Embryonic facial prominence (tissue), 1 donor: ENCODE results near the gene MCRIP2.

ENCODE experiments used
- DNase-seq: peaks from one replicate; pipeline ENCODE4 v3.0.0-alpha.2; 2016; ENCODE audit errors: extremely low spot score

The MCRIP2 gene

DNA sequence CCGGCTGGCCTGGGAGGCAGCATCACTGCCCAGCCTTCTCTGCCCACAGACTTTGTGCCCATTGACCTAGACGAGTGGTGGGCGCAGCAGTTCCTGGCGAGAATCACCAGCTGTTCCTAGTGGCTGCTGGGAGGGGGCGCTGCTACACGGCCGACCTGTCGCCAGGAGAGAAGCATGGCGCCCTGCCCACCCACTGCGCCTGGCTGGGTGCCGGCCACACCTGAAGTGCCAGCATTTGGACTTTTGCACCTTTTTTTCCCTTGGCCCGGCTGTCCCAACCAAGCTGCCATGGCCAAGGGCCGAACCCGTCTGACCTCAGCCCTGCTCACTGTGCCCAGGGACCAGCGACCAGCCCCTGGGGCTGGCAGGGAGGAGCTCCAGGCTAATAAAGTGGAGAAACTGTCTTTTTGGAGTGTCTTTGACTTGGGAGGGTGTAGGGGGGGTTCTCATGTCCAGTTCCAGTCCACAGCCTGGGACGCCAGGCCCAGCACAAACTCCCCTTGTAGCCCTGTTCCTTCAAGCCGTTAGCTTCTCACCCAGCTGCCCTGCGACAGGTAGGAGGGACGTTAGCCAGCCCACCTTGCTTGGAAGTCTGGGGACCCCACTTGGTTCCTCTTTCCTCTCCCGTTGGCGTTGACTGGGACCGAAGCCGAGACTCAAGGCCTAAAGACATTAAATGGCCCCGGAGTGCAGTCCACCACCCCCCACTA is 6.6 kb downstream of the MCRIP2 start:
- DNase-seq = no peak

DNA sequence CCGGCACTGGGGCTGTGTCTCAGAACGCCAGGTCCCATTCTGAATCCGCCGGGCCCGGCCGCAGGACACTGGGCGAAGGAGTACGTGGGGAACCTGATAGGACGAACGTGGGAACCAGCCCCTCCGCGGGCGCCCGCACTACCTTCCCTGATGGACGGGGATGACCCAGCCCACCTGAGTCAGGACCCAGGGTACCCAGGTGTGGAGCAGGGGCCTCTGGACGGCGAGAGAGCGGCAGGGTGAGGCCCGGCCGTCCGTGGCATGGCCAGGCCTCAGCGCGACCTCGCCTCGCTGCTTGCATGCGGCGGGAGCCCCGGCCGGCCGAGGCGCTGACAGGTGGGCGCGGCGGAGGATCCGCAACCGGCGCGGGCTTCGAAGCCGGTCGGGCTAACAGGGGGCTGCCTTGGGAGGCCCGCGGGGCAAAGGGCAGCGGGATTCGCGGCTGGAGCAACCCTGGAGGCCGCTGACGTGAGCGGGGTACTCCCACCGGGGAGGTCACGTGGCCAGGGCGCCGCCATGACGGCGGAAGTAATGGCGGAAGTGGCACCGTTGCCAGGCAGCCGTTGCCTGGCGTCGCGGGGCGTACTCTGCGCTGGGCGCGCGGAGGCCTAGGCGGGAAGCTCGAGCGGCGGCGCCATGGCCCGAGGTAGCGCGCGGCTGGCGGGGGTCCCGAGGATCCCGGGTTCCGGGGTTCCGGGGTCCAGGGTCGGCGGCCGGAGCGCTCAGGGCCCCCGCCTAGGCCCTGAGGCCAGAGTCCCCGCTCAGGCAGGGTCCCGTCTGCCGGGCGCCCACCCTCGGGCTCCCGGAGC is 7.4 kb downstream of the MCRIP2 start, which contains the start of gene WDR90:
Gene WDR90 (plus strand): TSS at position 585 of the 809 bp plus-strand sequence. CDS start 52 bp downstream, at position 637.
- DNase-seq = peak; percentile 80

DNA sequence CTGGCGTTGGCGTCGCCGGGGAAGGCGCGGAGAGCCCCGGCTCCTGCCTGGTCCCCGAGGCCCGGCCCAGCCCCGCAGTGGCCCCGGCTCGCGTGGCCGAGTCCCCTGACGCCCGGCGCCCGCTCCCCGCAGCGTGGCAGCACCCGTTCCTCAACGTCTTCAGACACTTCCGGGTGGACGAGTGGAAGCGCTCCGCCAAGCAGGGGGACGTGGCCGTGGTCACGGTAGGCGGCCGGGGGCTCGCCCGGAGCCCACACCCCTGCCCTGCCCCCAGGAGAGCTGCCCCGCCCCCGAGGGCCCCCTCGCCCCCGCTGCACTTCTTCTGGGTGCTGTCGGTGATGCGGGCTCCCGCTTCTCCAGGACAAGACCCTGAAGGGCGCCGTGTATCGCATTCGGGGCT is 8.0 kb downstream of the MCRIP2 start:
- DNase-seq = no peak

DNA sequence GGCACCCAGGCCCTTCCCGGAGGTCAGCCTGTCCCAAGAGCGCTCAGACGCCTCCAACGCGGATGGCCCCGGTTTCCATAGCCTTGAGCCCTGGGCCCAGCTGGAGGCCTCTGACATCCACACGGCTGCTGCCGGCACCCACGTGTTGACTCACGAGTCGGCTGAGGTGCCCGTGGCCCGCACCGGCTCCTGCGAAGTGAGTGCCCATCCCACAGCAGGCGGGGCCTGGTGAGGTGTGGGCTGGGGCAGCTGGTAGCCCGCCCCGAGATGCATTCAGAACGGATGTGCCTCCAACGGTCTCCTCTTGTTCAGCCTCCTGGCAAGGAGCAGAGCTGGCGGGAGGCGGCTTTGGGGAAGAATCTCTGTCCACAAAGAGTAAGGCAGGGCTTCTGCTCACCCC is 10.2 kb downstream of the MCRIP2 start:
- no peak for DNase-seq

DNA sequence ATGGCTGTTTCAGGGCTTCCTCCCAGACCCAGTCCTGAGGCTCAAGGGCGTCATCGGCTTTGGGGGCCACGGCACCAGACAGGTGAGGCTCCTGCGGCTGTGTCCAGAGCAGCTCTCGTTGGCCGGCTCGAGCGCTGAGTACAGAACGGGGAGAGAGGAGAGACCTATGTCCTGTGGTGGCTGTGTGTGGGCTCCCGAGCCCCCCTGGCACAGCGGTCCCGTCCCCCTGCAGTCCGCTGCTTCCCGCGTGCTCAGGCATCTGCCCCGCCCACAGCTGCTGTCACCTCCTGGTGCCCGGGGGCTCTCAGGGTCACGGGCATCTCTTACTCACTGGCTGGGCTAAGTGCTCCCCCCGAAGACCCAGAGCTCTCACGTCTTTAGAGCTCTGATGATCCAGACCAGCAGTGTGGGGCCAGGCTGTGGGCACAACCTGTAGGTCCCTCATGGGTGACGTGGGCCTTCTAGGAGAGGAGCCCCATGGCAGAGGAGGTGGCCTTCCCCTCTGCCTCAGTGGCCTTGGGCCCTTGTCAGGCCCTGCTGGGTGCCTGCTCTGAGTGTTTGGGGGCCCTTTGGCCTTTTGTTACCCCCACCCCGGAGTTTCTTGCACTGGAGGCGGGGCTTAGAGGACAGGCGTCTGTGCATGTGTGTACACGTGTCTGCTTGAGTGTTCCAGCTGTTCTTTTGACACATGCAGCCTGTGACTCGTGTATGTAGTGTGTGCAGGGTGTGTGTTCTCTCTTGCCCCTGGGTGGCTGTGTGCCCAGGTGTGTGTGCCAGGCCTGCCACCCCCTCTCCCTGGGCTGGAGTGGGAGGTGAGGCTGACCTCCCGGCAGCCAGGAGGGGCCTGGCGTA is 11.1 kb downstream of the MCRIP2 start:
- DNase-seq = no peak

DNA sequence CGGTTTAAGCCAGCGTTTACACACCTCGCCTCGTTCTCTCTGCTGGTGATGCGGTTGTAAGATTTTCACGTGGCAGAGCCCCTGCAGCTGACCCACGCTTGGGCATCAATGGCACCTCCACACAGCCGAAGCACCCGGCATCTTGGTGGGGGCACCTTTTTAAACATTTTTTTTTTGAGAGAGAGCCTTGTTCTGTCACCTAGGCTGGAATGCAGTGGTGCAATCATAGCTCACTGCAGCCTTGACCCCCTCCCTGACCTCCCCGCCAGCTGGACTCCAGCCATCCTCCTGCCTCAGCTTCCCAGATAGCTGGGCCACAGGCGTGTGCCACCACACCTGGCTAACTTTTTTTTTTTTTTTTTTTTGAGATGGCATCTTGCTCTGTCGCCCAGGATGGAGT is 12.4 kb downstream of the MCRIP2 start:
- DNase-seq = no peak

DNA sequence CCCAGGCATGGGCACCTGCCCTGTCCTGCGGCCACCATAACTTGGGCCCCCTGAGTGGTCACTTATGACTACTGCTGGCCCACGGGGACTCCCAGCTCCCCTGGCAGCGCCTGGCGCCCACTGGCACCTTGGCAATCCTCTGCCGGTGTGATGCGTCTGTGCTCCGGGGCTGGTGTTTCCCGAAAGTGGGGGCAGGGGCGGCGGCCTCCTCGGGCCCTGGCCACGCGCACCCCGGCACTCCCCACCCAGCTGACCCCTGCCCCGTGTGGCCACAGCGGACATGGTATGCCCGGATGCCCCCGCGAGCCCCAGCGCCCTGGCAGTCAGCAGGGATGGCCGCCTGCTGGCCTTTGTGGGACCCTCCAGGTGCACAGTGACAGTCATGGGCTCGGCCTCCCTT is 15.9 kb downstream of the MCRIP2 start:
- no peak for DNase-seq

DNA sequence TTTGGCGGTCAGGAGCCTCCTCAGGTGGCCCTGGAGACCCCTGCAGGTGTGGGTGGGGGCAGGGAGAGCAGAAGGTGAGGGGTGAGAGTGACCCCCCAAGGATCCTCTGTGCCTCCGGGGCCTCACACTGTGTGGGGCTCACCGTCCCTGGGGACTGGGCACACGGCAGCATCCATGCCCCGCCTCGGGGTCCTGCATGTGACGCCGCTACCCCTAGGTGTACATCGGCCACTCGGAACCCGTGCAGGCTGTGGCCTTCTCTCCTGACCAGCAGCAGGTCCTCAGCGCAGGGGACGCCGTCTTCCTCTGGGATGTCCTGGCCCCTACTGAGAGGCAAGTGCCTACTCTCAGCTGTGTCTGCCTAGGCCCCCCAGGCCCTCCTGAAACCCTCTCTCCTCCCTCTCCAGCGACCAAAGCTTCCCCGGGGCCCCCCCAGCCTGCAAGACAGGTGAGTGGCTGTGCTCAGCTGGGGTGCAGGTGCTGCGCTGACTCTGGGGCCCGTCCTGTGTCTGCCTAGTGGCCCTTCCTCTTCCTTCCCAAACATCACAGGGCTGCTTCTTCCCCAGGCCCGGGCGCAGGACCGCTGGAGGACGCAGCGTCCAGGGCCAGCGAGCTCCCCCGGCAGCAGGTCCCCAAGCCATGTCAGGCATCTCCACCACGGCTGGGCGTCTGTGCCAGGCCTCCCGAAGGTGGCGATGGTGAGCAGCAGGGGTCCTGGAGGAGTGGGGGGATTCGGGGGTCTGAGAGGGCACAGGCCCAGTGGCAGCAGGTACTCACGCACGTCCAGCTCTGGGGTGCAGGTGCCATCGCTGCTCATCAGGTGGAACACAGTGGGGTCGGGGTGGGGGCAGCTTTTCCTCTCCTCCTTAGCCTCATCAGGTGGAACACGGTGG is 17.3 kb downstream of the MCRIP2 start:
- no peak for DNase-seq

DNA sequence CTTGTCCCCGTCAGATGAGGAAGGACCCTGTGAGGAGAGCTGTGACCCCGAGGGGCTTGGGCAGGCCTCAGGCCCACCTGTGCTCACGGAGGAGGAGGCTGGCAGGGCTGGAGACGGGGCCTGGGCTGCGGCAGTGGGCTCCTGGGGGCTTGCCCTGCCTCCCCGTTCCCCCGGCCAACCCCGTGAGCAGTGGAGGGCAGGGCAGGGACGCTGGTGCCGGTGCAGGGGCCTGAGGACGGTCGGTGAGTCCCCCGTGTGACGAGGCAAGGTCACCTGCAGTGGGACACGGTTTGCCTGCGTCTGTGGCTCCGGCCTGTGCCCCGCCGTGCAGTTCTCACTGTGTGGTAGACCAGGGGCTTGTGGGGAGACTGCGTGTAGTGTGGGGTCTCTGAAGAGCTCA is 18.0 kb downstream of the MCRIP2 start:
- DNase-seq = no peak

DNA sequence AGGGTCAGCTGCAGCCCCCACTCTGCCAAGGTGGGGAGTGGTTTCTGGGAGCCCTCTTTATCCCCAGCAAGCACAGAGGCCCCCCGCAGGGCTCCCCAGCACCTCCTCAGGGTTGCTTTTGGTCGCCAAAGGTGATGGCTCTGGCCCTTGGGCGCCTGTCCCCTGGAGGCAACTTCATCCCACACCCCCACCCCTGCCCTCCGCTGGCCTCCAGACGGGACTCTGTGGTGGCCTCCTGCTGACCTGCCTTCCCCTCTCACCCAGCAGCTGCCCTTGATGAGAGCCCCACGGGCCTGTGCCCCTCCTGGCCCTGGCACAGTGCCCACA is 18.5 kb downstream of the MCRIP2 start:
- no peak for DNase-seq

DNA sequence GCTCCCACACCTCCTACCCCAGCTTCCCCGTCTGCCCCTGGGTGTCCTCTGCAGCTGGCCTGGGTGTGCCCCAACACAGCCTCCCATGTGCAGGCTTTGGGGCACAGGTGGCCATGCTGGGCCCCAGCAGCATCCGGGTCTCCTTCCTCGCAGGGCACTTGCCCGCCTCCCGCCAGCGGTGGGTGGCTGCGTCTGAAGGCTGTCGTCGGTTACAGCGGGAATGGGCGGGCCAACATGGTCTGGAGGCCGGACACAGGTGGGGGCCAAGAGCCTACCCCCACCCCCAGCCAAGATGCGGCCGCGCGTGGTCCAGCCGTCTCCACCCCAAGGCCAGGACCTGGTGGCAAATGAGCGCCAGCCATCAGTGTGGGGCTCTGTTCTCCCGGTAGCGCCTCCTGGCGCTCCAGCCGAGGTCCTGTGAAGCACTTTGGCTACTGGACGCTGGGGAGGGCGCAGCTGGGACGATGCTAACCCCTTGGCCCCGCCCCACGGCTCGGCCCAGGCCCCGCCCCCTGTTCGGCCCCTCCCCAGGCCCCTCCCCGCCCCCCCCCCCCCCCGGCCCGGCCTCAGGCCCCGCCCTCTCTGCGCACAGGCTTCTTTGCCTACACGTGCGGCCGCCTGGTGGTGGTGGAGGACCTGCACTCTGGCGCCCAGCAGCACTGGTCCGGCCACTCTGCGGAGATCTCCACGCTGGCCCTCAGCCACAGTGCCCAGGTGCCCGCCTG is 19.0 kb downstream of the MCRIP2 start:
- peak; percentile 29 for DNase-seq

DNA sequence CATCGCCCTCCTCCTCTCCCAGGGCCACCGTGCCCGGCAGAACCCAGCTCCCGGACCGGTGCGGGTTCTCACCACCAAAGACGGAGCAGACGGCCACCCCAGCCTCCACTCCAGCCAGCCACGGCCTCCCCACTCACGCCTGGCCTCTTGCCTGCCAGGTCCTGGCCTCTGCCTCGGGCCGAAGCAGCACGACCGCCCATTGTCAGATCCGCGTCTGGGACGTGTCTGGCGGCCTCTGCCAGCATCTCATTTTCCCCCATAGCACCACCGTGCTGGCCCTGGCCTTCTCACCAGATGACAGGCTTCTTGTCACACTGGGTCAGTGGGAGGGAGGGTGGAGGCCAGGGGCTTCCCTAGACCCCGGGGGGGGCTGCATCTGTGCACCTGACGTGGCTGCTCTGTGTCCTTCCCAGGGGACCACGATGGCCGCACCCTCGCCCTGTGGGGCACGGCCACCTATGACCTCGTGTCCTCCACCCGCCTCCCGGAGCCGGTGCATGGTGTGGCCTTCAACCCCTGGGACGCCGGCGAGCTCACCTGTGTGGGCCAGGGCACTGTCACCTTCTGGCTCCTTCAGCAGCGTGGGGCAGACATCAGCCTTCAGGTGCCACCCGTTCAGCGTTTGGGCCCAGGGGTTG is 19.7 kb downstream of the MCRIP2 start:
- DNase-seq = no peak

DNA sequence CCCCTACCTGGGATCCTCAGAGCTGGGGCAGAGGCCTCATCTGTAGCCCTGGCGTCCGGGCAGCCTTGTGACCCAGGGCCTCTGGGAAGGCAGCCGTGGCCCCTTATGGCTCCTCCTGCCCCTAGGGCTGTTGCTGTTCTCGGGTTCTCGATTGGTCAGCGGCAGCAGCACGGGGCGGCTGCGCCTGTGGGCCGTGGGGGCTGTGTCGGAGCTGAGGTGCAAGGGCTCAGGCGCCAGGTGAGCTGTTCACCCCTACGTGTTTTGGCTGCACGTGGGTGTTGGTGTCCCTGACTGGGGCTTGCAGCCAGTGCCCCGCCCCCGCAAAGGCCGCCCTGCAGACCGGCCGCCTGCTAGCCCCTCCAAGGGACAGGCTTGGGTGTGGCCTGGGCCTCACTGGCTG is 20.5 kb downstream of the MCRIP2 start:
- DNase-seq = no peak

DNA sequence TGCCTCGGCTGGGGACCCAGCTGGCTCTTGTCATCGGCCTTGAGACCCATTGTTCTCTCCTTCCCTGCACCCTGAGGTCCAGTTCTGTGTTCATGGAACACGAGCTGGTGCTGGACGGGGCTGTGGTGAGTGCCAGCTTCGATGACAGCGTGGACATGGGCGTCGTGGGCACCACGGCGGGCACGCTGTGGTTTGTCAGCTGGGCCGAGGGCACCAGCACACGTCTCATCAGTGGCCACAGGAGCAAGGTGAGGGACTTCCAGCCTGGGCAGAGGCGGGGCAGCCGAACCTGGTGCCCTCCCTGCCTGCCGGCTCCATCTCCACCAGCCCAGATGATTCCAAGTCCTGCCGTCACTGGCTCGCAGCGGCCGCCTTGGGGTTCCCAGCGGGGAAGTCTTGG is 21.0 kb downstream of the MCRIP2 start:
- DNase-seq = no peak

DNA sequence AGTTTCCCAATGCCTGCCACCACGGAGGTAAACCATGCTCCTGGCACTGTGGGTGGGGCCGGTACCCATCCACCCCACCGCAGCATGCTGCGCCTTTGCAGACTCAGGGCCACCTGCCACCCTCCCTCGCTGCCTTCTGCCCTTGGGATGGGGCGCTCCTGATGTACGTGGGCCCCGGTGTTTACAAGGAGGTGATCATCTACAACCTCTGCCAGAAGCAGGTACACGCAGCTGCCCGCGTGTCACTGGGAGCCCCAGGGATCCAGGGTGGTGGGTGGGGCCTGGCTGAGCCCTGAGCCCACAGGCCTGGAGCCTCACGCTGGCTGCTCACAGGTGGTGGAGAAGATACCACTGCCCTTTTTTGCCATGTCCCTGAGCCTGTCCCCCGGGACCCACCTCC is 24.9 kb downstream of the MCRIP2 start:
- DNase-seq = no peak

DNA sequence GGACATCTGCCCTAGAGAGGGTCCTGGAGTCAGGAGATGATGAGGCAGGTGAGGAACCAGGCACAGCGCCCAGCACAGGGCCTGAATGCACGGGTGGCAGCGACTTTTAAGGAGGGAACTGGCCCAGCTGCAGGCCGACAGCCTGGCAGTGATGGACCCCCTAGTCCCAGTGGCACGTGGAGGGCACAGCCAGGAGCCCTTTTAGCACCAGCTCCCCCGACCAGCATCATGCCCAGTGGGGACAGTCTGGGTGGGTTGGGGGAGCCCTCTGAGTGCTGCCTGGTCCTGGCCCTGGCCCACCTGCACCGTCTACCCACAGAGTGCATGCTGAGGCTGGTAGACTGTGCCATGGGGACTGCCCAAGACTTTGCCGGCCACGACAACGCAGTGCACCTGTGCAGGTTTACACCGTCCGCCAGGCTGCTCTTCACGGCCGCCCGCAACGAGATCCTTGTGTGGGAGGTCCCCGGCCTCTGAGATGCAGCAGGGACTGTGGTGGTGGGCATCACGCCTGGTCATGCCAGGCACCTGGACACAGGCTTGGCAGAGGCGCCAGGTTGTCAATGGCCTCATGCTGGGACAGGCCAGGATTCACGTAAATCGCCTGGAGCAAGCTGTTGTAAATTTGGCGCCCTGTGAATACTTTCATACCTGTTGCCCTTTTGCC is 25.6 kb downstream of the MCRIP2 start:
- no peak for DNase-seq

DNA sequence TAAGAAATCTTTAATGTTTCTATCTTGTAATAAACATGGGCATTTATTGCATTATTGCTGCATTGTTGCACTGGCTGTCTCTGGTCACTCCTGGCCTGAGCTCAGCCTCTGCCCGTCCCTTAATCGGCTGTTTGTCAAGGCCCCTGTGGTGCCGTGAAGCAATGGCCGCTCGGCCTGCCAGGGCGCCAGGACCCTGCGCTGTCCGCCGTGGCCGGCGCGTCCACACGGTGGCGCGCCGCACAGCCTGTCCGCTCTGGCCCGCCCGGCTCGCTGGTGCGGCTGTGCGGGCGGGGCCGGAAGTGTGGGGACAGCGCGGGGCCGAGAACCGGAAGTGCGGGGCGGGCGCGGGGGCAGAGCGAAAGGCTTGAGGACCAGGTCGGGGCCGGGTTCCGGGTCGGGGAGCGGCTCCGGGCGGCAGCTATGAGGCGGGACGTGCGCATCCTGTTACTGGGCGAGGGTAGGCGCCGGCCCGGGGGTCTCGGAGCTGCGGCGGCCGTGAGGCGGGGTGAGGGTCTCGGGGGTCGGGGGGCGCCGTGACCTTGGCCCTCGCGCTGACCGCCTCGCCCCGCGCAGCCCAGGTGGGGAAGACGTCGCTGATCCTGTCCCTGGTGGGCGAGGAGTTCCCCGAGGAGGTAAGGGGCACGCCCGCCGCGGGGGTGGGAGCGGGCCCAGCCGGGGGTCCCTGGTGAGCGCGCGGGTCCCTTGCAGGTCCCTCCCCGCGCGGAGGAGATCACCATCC is 26.3 kb downstream of the MCRIP2 start, which contains the start of gene RHOT2:
Gene RHOT2 (plus strand): TSS at position 353 of the 739 bp plus-strand sequence. CDS start 68 bp downstream, at position 421.
- DNase-seq = peak; percentile 83

DNA sequence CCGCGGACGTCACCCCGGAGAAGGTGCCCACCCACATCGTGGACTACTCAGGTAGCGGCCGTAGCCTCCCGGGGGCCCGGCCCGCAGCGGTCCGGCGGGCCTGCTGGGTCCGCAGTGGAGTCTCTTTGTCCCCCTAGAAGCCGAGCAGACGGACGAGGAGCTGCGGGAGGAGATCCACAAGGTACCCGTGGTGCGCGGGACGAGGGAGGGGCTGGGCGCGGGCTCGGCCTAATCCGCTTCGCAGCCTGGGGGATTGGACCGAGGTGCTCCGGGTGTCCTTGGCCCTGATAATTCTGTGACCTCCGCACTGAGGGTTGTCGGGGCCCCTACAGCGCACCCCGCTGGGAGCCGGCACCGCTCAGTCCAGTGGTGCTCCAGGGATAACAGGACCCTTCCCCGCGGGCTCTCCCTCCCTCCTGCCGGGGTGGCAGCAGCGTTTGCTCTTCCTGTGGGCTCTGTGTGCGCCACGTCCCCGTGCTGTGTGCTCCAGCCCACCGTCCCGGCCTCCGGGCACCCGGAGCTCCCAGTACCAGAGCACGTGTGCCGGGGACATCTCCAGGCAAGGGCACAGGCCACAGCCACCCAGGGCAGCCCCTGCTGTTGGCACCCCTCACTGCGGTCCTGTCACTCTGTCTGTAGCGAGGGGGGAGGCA is 27.0 kb downstream of the MCRIP2 start:
- DNase-seq = no peak
